DOHH2 (cell line): ENCODE data around the gene FCRL1.
A peak's percentile ranks its signal among the peaks of the same experiment; 100 is the strongest.

ENCODE experiments used
- H3F3A ChIP-seq: fragments of 200-600 bp; sonication (generic), shearing (Covaris generic); 2 replicates; pipeline ENCODE4 v1.6.0; 2016; ENCODE audit warnings: antibody characterized with exemption, mild to moderate bottlenecking; ENCODE audit not compliant: control insufficient read depth, insufficient read depth
- H3K27ac ChIP-seq: fragments of 200-600 bp; sonication (generic); 2 replicates; pipeline ENCODE4 v1.5.1; 2014; ENCODE audit warnings: low read depth, mild to moderate bottlenecking, low read length, moderate library complexity
- H3K27me3 ChIP-seq: fragments of 200-600 bp; sonication (generic); 2 replicates; pipeline ENCODE4 v1.6.1; 2014; ENCODE audit warnings: mild to moderate bottlenecking, low read length, mixed read lengths; ENCODE audit not compliant: control insufficient read depth
- H3K36me3 ChIP-seq: fragments of 200-600 bp; sonication (generic); 2 replicates; pipeline ENCODE4 v1.6.1; 2014; ENCODE audit warnings: mild to moderate bottlenecking, low read length, moderate library complexity, mixed read lengths; ENCODE audit not compliant: control insufficient read depth
- H3K4me1 ChIP-seq: fragments of 200-600 bp; sonication (generic); 2 replicates; pipeline ENCODE4 v1.6.1; 2014; ENCODE audit warnings: mild to moderate bottlenecking, low read length, mixed read lengths; ENCODE audit not compliant: control insufficient read depth
- H3K4me2 ChIP-seq: fragments of 200-600 bp; sonication (generic); 2 replicates; pipeline ENCODE4 v1.6.0; 2014; ENCODE audit warnings: mild to moderate bottlenecking, low read length, moderate library complexity
- H3K4me3 ChIP-seq: fragments of 200-600 bp; sonication (generic); 2 replicates; pipeline ENCODE4 v1.5.1; 2014; ENCODE audit warnings: mild to moderate bottlenecking, low read length, mixed read lengths
- H3K79me2 ChIP-seq: fragments of 200-600 bp; sonication (generic); 2 replicates; pipeline ENCODE4 v1.6.1; 2014; ENCODE audit warnings: mild to moderate bottlenecking, low read length, mixed read lengths; ENCODE audit not compliant: control insufficient read depth
- H3K9me2 ChIP-seq: fragments of 200-600 bp; sonication (generic); replicated peaks from 2 replicates; pipeline ENCODE4 v1.6.1; 2014; ENCODE audit warnings: mild to moderate bottlenecking, low read length, mixed read lengths; ENCODE audit not compliant: control insufficient read depth
- H3K9me3 ChIP-seq: fragments of 200-600 bp; sonication (generic); 2 replicates; pipeline ENCODE4 v1.6.1; 2014; ENCODE audit warnings: antibody characterized with exemption, low read length, mixed read lengths; ENCODE audit not compliant: control insufficient read depth, insufficient read depth
- H4K20me1 ChIP-seq: fragments of 200-600 bp; sonication (generic); 2 replicates; pipeline ENCODE4 v1.6.0; 2014; ENCODE audit warnings: low read depth, mild to moderate bottlenecking, antibody characterized with exemption, low read length, moderate library complexity; ENCODE audit not compliant: control insufficient read depth, insufficient read depth
- EZH2phosphoT487 ChIP-seq: fragments of 200-600 bp; sonication (generic); IDR thresholded peaks from 2 replicates; pipeline ENCODE4 v1.6.1; 2017; ENCODE audit warnings: borderline replicate concordance, mild to moderate bottlenecking, antibody characterized with exemption, low read length, moderate library complexity, mixed read lengths
- TF ChIP-seq, protein P1 (sequence below): fragments of 200-600 bp; sonication (generic); IDR thresholded peaks from one replicate; pipeline ENCODE4 v1.5.1; 2014; ENCODE audit warnings: antibody characterized with exemption, mild to moderate bottlenecking, low read depth, low read length; ENCODE audit not compliant: poor library complexity, severe bottlenecking

FCRL1 gene

DNA sequence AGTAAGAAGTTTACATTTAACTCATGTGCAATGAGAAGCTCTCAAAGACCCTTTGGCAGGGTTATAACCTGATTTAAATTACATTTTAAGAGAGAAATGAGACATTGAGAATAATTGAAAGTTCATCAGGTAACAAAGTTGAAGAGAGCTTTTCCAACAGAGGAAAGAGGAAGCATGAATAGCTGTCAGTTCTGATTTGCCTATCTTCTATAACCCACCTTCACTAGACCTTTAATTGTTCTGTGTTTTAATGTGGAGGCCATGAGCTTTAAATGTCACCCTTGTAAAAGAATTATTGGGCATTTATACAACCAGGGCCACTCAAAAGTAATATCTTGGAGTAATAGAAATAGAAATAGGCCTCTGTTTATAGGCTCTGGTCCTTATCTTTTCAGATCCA, 9.3 kb upstream of the FCRL1 start:
- Histone ChIP-seq H3K9me3 (no peaks in the 10 kb centered on the region), H3K79me2 (no peaks in the 10 kb centered on the region), H3K9me2 (no peaks in the 10 kb centered on the region), H4K20me1 (no peaks in the 10 kb centered on the region), H3K4me2 (peak overlapping the region; percentile 51), H3F3A (peaks cover 13% of the 10 kb centered on the region), H3K4me3 (peak overlapping the region; percentile 20), H3K4me1 (peaks cover 68% of the 10 kb centered on the region), H3K27ac (peak overlapping the region; percentile 13; the same call in 1 of the 2 replicates), H3K27me3 (no peaks in the 10 kb centered on the region), H3K36me3 (no peaks in the 10 kb centered on the region)
- TF ChIP-seq, protein P1, sequence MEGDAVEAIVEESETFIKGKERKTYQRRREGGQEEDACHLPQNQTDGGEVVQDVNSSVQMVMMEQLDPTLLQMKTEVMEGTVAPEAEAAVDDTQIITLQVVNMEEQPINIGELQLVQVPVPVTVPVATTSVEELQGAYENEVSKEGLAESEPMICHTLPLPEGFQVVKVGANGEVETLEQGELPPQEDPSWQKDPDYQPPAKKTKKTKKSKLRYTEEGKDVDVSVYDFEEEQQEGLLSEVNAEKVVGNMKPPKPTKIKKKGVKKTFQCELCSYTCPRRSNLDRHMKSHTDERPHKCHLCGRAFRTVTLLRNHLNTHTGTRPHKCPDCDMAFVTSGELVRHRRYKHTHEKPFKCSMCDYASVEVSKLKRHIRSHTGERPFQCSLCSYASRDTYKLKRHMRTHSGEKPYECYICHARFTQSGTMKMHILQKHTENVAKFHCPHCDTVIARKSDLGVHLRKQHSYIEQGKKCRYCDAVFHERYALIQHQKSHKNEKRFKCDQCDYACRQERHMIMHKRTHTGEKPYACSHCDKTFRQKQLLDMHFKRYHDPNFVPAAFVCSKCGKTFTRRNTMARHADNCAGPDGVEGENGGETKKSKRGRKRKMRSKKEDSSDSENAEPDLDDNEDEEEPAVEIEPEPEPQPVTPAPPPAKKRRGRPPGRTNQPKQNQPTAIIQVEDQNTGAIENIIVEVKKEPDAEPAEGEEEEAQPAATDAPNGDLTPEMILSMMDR = no peak
- no peak for TF ChIP-seq EZH2phosphoT487

DNA sequence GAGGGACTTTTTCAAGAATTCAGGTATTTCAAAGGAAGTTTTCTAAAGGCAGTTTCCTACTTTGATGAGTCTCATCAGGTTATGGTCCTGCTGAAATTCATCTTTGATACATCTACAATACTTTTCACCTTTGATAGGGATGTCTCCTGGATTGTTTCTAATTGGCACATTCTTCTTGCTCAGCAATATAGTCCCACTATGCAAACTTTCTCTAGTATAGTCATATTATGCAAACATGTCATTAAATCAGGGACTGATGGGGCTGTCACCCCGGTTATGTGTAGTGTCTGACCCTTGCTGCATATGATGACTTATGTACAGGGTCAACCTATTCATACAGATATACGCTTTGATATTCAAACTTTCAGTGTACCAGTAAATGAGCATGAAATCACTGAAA, 379 bp upstream of the FCRL1 start:
- Histone ChIP-seq H3K79me2 (peaks cover 27% of the 10 kb centered on the region), H3K4me1 (peaks cover 91% of the 10 kb centered on the region), H3K36me3 (0 out of 2 replicates have a peak, but pooled peaks cover 7% of the 10 kb centered on the region), H4K20me1 (no peaks in the 10 kb centered on the region), H3K9me3 (no peaks in the 10 kb centered on the region; the same call in 1 of the 2 replicates), H3K27me3 (no peaks in the 10 kb centered on the region), H3F3A (peaks cover 46% of the 10 kb centered on the region), H3K9me2 (no peaks in the 10 kb centered on the region), H3K4me2 (peak overlapping the region; percentile 78), H3K4me3 (peak overlapping the region; percentile 76), H3K27ac (peak overlapping the region; percentile 80)
- no peak for TF ChIP-seq EZH2phosphoT487
- TF ChIP-seq, protein P1 = no peak

DNA sequence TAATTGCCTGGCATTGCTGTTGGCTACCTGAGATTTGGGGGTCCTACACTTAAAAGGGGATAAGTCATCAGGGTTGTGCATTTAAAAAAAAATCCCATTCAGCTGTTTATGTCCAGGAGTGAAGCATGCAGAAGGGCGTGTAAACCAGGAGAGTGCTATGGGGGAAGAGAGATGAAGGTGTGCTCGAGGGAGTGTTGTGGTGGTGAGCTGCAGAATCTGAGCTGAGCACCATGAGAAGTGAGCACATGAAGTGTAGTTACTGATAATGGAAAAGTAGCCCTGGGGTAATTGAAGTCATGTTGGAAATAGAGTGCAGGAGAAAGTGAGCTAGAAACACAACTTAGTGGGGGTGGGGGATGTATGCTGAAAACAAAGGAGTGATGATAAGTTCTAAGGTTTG, 705 bp downstream of the FCRL1 start:
- Histone ChIP-seq H3K4me2 (peak overlapping the region; percentile 78), H3F3A (peaks cover 46% of the 10 kb centered on the region), H3K36me3 (peaks cover 9% of the 10 kb centered on the region; the same call in 1 of the 2 replicates), H3K4me1 (peaks cover 96% of the 10 kb centered on the region), H3K9me2 (no peaks in the 10 kb centered on the region), H3K9me3 (peaks cover 2% of the 10 kb centered on the region; the same call in 1 of the 2 replicates), H3K27ac (peak overlapping the region; percentile 80), H3K27me3 (no peaks in the 10 kb centered on the region), H3K79me2 (peaks cover 38% of the 10 kb centered on the region), H4K20me1 (no peaks in the 10 kb centered on the region), H3K4me3 (peak overlapping the region; percentile 76)
- no peak for TF ChIP-seq EZH2phosphoT487
- TF ChIP-seq, protein P1 = no peak

DNA sequence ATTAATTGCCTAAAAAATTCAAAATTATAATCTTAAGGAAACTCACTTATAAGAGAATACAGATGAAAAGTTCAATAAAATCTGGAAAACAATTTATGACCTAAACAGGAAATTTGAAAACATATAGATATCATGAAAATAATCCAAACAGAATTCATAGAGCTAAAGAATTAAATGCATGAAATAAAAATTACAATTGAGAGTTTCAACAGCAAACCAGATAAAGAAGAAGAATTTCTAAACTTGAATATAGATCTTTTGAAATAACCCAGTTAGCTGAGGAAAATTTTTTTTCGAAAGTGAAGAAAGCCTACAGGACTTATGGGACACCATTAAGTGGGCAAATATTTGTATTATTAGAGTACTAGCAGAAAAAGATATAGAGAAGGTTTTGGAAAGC, 6.7 kb downstream of the FCRL1 start:
- TF ChIP-seq EZH2phosphoT487 = no peak
- TF ChIP-seq, protein P1 = no peak
- Histone ChIP-seq H3K27me3 (no peaks in the 10 kb centered on the region), H3K4me3 (no peak overlapping the region), H3K4me2 (no peak overlapping the region), H3K79me2 (peaks cover 66% of the 10 kb centered on the region), H3K27ac (no peak overlapping the region), H4K20me1 (no peaks in the 10 kb centered on the region), H3K9me3 (peaks cover 33% of the 10 kb centered on the region), H3F3A (peaks cover 29% of the 10 kb centered on the region), H3K36me3 (peaks cover 36% of the 10 kb centered on the region), H3K9me2 (no peaks in the 10 kb centered on the region), H3K4me1 (peaks cover 95% of the 10 kb centered on the region)
